HG02885 (cell line): ENCODE results near the gene BABAM2.
"Not testable (repeated sequence)": the region's sequence is repeated elsewhere in the genome, so short reads cannot be mapped to it uniquely, and the experiment has no call there.

Experiments
- ATAC-seq: cut with Tn5 transposase; IDR thresholded peaks from one replicate; pipeline ENCODE4 v1.9.1; 2021; ENCODE audit warnings: mild to moderate bottlenecking; ENCODE audit not compliant: unreplicated experiment, poor library complexity

The BABAM2 gene

DNA sequence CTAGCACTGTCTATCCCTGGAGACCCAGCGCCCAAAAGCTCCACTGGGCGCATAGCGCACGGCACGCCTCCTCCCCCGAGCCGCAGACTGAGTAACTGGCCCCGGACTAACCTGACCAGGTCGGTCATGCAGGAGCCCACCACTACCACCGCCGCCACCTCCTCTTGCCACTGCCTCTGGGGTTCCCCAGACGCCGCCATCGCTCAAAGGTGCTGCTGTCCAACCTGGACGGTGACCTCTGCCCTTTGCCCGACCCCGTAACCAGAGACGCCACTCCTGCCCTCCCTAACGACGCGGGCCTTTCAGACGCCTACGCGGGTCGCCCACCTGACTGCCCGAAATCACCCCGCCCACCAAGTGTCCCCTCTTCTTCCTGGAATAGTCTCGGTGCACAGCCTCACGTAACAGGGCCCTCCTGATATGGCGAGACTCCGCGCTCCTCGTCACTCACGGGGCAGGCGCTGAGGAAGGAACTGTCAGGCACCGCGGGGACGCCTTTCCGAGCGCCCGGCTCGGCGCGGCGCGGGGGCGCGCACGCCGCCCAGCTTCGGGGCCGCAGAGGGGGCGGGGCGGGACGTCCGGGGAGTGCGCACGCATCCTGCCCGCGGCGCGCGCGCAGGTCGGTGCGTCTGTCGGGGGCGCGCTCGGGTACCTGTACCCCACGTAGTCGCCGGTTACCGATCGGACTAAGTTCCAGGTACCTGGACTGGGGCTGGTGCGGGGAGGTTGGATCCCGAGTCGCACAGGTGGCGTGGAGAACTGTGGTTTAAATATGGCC lies at the start of gene BABAM2, which contains the start of gene RBKS:
Gene BABAM2, plus strand, starts transcription at position 584 of the 778 bp plus-strand sequence. CDS start 3,828 bp downstream, outside the sequence.
Gene RBKS, minus strand, starts transcription at position 242 of the 778 bp plus-strand sequence. Its CDS starts 42 bp downstream, at position 200.
- ATAC-seq = peak; percentile 79

GRCh38 chr2:27842894-27843293 lies 47.6 kb upstream of the BABAM2 start:
- ATAC-seq = no peak

DNA sequence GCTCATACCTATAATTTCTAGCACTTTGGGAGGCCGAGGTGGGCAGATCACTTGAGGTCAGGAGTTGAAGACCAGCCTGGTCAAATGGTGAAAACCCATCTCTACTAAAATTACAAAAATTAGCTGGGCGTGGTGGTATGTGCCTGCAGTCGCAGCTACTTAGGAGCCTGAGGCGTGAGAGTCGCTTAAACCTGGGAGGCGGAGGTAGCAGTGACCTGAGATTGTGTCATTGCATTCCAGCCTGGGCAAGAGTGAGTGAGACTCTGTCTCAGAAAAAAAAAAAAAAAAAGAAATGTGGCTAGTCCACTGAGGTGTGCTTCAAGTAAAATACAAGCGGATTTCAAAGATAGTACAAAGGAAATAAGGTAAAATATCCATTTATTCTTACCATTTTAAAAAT lies 46.5 kb upstream of the BABAM2 start:
- ATAC-seq = no peak

- no peak for ATAC-seq
Measured at GRCh38 chr2:27844821-27845255, 45.7 kb upstream of the BABAM2 start.

DNA sequence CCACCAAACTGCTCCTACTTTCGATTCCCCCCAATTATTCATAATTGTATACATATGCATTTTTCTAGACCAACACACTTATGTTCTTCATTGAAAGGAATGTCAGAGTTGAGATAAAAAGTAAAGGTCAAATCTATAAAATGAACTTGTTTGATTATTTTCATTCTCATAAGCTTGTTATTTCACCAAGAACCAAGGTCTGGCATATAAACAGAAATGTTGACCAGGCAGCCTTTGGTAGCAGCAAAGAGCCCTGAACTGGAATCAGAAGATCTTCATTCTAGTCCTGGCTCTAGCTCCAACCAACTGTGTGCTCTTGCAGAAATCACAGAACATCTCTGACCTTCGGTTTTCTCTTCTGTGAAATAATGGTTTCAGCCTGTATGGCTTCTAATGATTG lies 43.2 kb upstream of the BABAM2 start:
- no peak for ATAC-seq

DNA sequence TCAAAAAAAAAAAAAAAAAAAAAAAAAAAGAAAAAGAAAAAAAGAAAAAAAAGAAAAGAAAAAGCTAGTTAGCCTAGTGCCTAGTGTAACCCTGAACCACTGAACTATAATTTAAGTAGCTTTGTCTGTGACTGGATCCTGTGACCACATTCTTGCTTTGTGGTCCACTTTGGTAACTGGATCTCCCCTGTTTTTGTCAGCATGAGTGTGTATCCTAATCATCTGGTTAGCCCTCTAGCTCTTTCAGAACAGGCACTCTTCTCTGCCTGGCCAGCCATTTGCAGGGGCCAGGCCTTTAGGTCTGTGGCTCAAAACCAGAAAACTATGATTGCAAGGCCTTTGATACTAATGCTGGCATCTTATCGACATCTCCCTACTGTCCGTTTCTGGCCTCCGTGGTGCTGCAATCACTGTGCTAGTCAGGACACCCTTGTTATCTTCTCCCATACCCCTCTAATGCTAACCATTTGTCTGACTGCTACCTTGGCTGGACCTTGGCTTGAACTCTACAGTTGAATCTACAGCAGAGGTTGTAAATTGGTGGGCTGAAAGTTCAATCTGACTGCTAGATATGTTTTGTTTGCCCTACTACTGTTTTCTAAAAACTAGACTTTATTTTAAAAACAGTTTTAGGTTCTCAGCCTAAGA lies 40.8 kb upstream of the BABAM2 start:
- no peak for ATAC-seq

DNA sequence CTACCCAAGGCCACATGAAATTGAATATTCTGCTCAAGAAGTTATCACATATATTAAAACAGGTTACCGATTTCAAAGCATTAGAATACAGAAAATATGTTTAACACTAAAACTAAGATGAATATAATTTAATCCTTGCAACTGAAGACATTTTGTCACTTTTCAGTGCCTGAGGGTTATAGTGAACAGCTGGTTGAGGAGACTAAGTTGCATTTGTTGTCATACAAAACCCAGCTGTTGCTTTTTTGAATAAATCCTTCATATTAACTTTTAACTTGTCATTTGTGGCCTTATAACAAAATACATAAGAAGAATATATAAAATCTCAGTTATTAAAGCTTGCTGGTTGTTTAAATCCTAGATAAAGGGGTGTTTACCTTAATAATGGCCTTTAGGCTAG lies 37.8 kb upstream of the BABAM2 start:
- ATAC-seq = no peak

GRCh38 chr2:27854229-27854862 lies 36.2 kb upstream of the BABAM2 start:
- no peak for ATAC-seq

DNA sequence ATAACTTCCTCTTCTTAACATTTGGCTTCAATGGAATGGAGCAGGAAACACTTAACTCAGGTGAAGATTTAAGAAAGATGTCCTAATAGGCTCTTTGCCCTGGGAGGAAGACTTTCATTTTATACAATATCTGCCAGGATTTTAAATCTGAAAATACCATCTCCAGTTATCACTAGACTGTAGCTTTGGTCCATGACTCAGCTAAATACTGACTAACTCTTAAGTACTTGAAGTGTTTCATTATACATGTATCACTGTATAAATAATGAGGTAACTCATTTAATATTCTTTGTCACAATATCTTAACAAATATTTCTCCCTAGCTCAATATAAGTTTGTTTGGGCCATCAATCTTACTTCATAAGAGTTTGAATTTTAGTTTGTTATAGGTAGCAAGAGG lies 35.1 kb upstream of the BABAM2 start:
- ATAC-seq = no peak

DNA sequence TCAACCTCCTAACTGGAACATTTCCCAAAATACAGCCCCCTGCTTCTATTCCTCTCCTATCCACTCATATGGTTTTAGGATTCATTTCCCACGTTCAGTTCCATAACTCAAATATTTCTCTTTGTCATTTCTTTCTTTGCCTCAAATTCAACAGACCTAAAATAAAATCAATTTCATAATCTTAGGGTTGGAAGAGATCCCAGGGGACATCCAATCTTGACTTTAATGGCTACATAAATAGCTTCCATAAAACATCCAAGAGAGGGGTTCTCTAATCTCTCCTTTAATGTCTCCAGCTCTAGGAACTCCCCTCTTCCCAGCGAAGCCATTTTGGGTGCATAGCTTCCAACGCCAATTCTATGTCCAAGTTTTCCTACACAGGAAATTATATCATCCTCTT lies 34.1 kb upstream of the BABAM2 start:
- no peak for ATAC-seq

DNA sequence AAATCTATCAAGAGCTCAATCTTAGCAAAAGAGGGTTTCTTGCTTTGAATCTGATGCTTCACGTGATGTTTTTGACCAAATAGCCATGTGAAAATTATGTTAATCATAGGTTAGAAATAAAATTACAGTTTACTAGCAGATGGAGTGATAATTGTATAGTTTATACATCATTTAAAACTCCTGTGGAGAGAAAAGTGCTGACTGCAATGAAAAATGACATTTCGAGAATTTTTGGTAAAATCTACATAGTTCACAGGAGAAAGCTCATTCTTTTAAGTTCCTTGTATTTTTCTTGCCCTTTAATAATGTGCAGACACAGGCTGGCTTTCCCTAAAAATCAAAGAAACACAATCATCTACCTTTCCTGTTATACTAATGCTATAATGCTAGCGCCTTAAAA lies 33.6 kb upstream of the BABAM2 start:
- ATAC-seq = no peak

- no peak for ATAC-seq
Measured at GRCh38 chr2:27857417-27858172, 32.9 kb upstream of the BABAM2 start.

DNA sequence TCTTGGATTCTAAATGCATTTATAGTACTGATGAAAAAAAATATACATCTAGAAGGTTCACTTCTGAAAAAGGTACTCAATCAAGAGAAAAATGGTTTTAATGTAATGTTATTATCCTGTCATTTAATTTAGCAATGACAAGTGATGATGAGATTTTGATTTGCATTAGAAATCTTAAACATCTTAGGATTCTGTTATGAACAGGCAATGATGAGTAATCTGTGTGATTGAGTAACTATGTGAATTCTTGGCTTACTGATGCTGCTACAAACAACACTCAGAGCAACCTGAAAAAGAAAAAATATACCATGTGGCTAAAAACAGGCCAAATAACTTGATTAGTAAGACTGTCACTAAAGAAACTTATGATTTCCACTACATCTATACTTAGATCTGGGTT lies 30.4 kb upstream of the BABAM2 start:
- ATAC-seq = no peak

DNA sequence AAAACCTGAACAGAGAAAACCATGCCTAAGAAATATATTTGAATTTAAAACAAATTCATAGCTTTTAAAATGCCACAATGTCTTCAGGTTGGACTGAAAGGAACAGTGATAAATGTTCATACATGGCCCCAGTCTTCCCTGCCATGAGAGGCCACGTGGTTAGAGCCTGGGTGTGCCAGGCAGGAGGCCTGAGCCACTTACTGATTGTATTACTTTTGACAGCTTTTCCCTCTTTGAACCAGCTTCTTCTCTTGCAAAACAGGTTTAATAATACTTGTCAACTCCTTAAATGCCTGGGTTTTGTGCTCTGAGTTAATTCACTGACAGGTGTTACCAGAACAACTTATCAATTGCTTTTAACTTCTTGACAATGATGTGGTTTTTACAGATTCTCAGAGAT lies 27.4 kb upstream of the BABAM2 start:
- no peak for ATAC-seq

DNA sequence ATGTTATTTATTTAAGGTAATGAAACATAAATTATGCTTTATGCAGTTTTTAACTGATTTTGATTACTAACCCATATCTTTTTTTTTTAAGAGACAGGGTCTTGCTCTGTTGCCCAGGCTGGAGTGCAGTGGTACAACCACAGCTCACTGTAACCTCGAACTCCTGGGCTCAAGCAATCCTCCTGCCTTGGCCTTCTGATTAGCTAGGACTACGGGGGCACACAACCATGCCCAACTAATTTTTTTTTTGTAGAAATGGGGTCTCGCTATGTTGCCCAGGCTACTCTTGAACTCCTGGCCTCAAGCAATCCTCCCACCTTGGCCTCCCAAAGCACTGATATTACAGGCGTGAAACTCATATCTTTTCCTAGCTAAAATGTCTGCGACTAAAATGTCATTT lies 26.6 kb upstream of the BABAM2 start:
- ATAC-seq = not testable (repeated sequence)

- no peak for ATAC-seq
Measured at GRCh38 chr2:27866237-27866636, 24.3 kb upstream of the BABAM2 start.

DNA sequence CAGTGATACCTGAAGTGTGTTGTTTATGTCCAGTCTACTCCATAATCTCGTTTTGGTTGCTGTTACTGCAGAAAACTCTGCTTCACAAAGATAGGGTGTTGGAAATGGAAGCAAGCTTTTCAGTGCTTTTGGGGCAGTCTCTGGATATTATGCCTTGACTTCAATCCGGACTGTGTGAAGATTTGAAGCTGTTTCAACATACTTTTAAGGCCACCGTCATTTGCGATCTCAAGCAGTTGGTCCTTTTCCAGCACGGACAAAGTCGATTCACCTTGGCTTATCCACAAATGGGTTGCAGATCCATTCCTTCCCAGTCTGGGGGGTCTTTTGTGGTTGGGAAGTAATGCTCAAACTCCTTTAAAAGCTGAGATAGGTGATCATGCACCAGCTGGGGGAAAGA lies 20.8 kb upstream of the BABAM2 start:
- no peak for ATAC-seq

DNA sequence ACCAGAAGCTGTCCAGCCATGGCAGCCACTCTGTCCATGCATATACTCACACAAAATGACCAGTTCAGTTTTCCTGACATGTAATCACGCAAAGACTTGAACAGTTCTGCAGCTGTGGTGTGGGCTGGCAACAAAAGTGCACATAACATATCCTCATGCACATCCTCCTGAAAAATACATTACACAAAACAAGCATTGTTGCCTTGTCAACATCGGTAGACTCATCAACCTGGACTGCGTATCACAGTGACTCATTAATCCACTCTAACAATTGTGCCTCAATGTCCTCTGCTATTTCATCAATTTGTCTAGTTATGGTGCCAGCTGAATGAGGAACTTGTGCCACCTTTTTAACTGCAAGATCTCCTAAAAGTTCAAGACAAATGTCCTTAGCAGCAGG lies 19.8 kb upstream of the BABAM2 start:
- ATAC-seq = no peak

DNA sequence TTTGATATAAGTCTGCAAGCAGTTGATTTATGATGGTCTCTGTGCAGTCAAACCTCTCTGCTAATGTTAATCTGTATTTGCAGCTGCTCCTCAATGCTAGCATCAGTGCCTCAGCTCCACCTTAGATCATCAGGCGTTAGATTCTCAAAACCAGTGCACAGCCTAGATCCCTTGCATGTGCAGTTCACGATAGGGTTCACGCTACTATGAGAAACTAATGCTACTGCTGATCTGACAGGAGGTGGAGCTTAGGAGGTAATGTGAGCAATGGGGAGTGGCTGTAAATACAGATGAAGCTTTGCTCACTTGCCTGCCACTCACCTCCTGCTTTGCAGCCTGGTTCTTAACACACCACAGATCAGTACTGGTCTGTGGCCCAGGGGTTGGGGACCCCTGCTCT lies 18.7 kb upstream of the BABAM2 start:
- no peak for ATAC-seq

DNA sequence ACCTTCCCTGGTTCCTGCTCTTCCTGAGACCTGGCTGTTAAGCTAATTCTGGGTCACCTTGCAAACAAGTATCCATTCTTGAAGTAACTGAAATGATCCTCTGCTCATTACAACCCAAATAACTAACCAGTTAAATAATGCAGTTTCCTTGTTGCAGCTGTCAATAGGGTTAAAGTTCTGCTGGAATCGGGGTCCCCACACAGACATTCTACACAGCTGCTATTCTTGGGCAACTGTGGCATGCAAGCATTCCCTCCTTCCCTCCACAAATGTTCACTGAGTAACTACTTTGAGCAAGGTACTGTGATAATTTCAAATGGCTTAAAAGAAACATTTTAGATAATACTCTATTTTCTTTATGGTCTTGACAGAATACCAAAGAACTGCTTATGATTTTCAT lies 17.4 kb upstream of the BABAM2 start:
- no peak for ATAC-seq
